ENCODE measurements around the gene ICAM5.
"Not testable (repeated sequence)": the region's sequence is repeated elsewhere in the genome, so short reads cannot be mapped to it uniquely, and the experiment has no call there.

The ICAM5 gene

DNA sequence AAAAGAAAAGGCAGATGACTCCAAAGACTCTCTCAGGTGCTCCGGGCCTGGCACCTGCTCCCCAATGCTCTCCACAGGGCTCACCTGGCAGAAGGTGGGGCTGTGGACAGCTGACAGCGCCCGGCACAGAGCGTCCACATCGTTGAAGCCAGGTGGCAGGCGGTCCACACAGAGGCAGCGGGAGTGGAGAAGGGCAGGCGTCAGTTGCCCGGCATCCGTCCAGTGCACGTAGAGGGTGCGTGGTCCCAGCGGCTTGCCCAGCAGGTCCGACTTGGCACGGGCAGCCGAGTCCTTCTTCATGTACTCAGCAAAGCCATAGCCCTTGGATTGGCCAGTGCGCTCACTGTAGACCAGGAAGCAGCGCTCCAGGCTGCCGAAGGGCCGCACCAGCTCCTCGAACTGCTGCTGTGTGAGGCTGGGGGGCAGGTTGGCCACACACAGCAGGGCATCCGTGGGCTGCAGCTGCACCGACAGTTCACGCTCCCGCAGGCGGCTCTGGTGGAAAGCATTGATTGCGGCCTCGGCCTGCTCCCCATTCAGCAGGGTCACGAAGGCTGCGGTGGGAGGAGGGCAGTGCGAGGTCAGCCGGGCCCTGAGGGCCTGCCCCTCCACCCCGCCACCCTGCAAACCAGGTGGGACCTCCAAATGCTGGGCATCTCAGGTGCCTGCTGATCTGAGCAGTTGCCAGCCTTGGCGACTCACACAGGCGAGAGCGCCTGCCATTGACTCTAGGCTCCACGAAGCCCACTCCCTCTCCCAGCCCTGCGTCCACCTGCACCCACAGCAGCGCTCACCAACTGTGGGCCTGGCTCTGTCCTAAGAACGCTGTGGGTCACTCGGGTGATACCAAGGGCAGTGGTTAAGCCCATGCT, 39.0 kb downstream of the ICAM5 start:
- Mint-ChIP-seq H3K27ac (no peak overlapping the region), H3K4me1 (ENCODE audit: low read depth) (peaks cover 13% of the 10 kb centered on the region), H3K4me3 (no peak overlapping the region), H3K9me3 (no peaks in the 10 kb centered on the region), H3K36me3 (ENCODE audit: low read depth) (peaks cover 54% of the 10 kb centered on the region), H3K27me3 (ENCODE audit: low read depth) (no peaks in the 10 kb centered on the region)
- no peak for DNase-seq (ENCODE audit: low spot score)

DNA sequence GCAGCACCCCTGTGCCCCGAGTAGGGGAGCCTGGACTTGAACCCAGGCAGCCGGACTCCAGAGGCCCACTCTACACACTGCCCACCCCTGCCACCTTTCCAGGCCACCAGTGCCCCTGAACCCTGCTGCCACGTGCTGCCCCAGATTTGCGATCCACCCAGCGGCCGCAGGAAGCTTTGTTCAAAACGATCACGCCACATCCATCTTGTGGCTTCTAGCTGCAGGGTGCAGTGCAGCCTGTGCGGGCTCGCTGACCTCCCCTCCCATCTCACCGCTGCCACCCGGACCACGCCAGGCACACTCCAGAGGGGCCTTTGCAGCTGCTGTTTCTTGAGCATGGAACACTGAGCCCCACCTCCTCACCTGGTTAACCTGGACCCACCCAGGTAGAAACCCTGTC, 39.8 kb downstream of the ICAM5 start:
- no peak overlapping the region for H3K4me3 Mint-ChIP-seq
- peaks cover 18% of the 10 kb centered on the region for H3K4me1 Mint-ChIP-seq (ENCODE audit: low read depth)
- H3K27ac Mint-ChIP-seq, result no peak overlapping the region
- no peak for DNase-seq (ENCODE audit: low spot score)
- H3K9me3 Mint-ChIP-seq, result no peaks in the 10 kb centered on the region
- H3K36me3 Mint-ChIP-seq (ENCODE audit: low read depth), result peaks cover 58% of the 10 kb centered on the region
- no peaks in the 10 kb centered on the region for H3K27me3 Mint-ChIP-seq (ENCODE audit: low read depth)

DNA sequence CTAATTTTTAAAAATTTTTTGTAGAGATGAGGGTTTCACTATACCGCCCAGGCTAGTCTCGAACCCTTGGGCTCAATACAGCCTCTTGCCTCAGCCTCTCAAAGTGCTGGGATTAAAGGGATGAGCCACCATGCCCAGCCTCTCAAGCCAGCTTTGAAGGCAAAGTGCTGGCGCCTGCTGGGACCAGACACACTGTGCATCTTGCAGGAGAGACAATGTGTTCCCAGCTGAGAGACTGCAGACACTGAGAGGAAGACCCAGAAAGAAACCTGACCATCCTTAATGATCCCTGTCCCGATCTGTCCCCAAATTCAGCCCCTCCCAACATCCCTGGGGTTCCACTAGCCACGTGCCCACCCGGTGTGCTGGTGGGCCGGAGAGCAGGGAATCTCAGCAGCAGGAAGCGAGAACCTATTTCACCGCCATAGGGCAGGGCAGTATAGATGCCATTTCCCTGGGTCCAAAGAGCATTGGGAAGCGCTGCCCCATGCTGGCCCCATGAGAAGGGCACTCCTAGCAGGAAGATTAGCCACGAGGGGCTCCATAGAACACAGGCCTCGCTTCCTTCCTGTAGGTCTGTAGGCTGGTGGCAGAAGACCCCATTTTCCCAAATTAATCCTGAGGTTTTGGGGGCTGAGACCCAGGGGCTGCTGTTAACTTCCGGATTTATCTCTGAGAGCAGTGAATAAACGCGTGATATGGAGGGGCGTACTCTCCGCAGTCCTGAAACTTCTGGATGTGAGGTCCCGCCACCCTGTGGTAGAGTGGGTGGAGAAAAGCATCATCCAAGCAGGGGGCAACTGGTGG, 42.6 kb downstream of the ICAM5 start:
- Mint-ChIP-seq H3K27me3 (ENCODE audit: low read depth) (no peaks in the 10 kb centered on the region), H3K4me3 (peak overlapping the region; percentile 97), H3K36me3 (ENCODE audit: low read depth) (peaks cover 62% of the 10 kb centered on the region), H3K4me1 (ENCODE audit: low read depth) (peaks cover 18% of the 10 kb centered on the region), H3K9me3 (no peaks in the 10 kb centered on the region), H3K27ac (peak overlapping the region; percentile 94)
- no peak for DNase-seq (ENCODE audit: low spot score)

DNA sequence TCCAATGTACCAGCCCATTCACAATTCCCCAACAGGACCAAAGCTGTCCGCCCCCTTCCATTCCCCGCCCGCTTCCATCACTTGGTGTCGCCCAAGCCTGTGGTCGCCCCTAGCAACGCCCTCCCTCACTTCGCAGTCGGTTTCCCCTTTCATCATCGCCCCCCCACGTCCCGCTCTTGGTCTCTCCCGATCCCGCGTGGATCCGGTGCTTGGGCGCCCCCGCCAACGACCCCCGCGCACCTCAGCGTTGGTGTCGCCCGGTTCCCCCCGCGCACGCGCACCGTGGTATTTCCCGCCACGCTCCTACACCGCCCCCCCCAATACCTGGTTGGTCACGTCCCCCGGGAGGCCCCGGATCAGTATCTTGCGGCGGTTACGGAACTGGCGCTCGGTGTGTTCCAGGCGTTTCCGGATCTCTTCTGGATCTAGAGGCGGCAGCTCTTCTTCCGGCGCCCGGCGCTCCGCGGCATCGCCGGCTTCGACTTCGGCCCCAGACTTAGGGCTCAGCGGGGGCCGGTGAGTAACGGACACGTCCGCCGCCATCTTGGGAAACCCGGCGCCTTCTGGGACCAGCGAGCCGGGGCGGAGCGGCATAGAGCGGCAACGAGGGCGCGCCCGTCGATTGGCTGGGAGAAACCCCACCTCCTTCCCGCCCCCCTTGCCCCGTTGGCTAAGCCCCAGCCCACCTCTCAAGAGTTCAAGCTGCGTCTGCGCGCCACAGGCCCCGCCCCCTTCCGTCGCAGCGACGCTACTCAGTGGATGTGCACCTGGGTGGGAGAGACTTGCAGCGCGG, 43.4 kb downstream of the ICAM5 start, which contains the start of gene RAVER1:
Gene RAVER1, minus strand, starts transcription at position 565 of the 793 bp plus-strand sequence. Its CDS starts 22 bp downstream, at position 543.
- Mint-ChIP-seq H3K27ac (peak within 1 kb of the TSS; percentile 94), H3K4me3 (peak within 1 kb of the TSS; percentile 97), H3K4me1 (ENCODE audit: low read depth) (peaks cover 18% of the 10 kb centered on the region), H3K36me3 (ENCODE audit: low read depth) (peaks cover 56% of the 10 kb centered on the region), H3K9me3 (no peaks in the 10 kb centered on the region), H3K27me3 (ENCODE audit: low read depth) (no peaks in the 10 kb centered on the region)
- DNase-seq (ENCODE audit: low spot score), result peak; percentile 95

DNA sequence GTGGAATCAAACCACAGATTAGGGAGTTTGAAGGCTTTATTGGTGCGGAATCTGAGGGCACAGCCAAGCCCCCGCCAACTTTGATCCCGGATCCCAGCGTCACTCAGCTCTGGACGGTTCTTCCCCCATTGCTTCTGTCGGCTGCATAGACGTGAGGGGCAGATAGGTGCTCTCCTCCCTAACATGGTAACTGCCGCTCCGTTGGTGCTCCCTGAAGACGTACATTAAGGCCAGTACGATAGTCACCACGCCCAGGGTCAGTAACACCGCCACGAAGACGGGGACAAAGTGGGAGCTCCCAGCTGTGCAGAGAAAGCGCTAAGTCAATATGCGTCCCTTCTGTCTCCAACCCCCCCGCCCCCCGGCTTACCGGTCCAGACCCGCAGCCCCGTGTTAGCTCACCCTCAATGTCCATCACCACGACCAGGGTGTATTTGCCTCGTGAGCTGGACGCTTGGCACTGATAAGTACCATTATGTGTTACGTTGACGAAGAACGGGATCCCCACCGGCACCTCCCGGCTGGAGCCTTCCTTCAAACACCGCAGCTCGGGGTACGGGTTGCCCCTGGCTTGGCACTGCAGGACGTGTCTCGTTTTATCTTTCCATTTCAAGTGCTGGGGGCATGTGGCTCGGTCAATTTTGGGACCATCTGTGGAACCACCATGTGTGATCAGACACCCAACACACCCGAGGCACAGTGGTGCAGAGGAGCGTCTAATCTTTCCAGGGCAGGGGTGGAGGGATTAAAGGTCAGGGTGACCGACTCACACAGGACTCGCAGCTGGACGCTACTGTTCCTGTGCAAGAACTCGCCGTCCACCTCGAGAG, 44.2 kb downstream of the ICAM5 start:
- Mint-ChIP-seq H3K4me1 (ENCODE audit: low read depth) (peaks cover 24% of the 10 kb centered on the region), H3K9me3 (no peaks in the 10 kb centered on the region), H3K27me3 (ENCODE audit: low read depth) (no peaks in the 10 kb centered on the region), H3K27ac (peak overlapping the region; percentile 94), H3K4me3 (peak overlapping the region; percentile 97), H3K36me3 (ENCODE audit: low read depth) (peaks cover 55% of the 10 kb centered on the region)
- DNase-seq (ENCODE audit: low spot score), result no peak

GRCh38 chr19:10334588-10335351, 45.0 kb downstream of the ICAM5 start:
- Mint-ChIP-seq H3K27ac (no peak overlapping the region), H3K4me1 (ENCODE audit: low read depth) (peaks cover 27% of the 10 kb centered on the region), H3K27me3 (ENCODE audit: low read depth) (no peaks in the 10 kb centered on the region), H3K36me3 (ENCODE audit: low read depth) (peaks cover 52% of the 10 kb centered on the region), H3K9me3 (no peaks in the 10 kb centered on the region), H3K4me3 (peak overlapping the region; percentile 97)
- peak; percentile 27 for DNase-seq (ENCODE audit: low spot score)

- Mint-ChIP-seq H3K4me1 (ENCODE audit: low read depth) (peaks cover 30% of the 10 kb centered on the region), H3K4me3 (no peak overlapping the region), H3K9me3 (no peaks in the 10 kb centered on the region), H3K27me3 (ENCODE audit: low read depth) (no peaks in the 10 kb centered on the region), H3K36me3 (ENCODE audit: low read depth) (peaks cover 45% of the 10 kb centered on the region), H3K27ac (no peak overlapping the region)
- no peak for DNase-seq (ENCODE audit: low spot score)
Observed at GRCh38 chr19:10335352-10335985, 45.7 kb downstream of the ICAM5 start.

GRCh38 chr19:10336725-10337124, 47.0 kb downstream of the ICAM5 start:
- not testable (repeated sequence) for H3K9me3 Mint-ChIP-seq; H3K27ac Mint-ChIP-seq; H3K27me3 Mint-ChIP-seq (ENCODE audit: low read depth); DNase-seq (ENCODE audit: low spot score); H3K4me3 Mint-ChIP-seq
- Mint-ChIP-seq H3K4me1 (ENCODE audit: low read depth) (peaks cover 33% of the 10 kb centered on the region), H3K36me3 (ENCODE audit: low read depth) (peaks cover 39% of the 10 kb centered on the region)

GRCh38 chr19:10338940-10339339, 49.2 kb downstream of the ICAM5 start:
- peaks cover 23% of the 10 kb centered on the region for H3K36me3 Mint-ChIP-seq (ENCODE audit: low read depth)
- H3K27ac Mint-ChIP-seq, result peak overlapping the region; percentile 90
- peak overlapping the region; percentile 96 for H3K4me3 Mint-ChIP-seq
- DNase-seq (ENCODE audit: low spot score), result no peak
- no peaks in the 10 kb centered on the region for H3K27me3 Mint-ChIP-seq (ENCODE audit: low read depth)
- peaks cover 19% of the 10 kb centered on the region for H3K4me1 Mint-ChIP-seq (ENCODE audit: low read depth)
- no peaks in the 10 kb centered on the region for H3K9me3 Mint-ChIP-seq

DNA sequence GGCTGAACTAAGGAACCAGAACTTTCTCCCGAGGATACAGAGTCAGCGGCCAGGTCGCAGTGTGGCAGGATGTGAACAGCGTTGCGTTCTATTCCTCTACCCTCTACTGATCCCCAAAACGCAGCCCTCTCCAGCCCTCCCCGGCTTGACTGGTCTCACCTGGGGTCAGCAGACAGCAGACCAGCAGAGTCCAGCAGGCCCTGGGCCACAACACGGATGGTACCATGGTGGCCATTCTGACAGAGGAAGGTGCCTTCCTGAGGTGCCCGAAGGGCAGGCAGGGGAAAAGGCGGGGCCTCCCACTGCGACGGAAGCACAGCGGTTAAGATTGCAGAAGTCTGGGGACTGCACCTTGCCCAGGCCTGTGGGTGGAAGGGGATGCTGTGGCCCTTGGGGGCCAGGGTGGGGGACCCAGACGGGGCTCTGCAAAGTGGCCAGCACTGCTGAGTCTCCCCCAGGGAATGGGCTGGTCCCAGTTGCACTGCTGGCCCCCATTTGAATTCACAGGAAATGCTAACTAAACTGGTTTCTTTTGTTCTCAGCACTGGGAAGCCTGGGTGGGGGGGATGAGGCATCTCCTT, 49.7 kb downstream of the ICAM5 start, which contains the start of gene ICAM3:
Gene ICAM3, minus strand, starts transcription at position 245 of the 581 bp plus-strand sequence. Its CDS starts 10 bp downstream, at position 235.
- Mint-ChIP-seq H3K4me3 (peak within 1 kb of the TSS; percentile 96), H3K9me3 (no peaks in the 10 kb centered on the region), H3K27ac (peak within 1 kb of the TSS; percentile 90), H3K36me3 (ENCODE audit: low read depth) (peaks cover 18% of the 10 kb centered on the region), H3K4me1 (ENCODE audit: low read depth) (peaks cover 16% of the 10 kb centered on the region), H3K27me3 (ENCODE audit: low read depth) (no peaks in the 10 kb centered on the region)
- DNase-seq (ENCODE audit: low spot score), result peak; percentile 67

- Mint-ChIP-seq H3K4me3 (peak overlapping the region; percentile 96), H3K9me3 (no peaks in the 10 kb centered on the region), H3K27me3 (ENCODE audit: low read depth) (no peaks in the 10 kb centered on the region), H3K36me3 (ENCODE audit: low read depth) (peaks cover 14% of the 10 kb centered on the region), H3K4me1 (ENCODE audit: low read depth) (peaks cover 16% of the 10 kb centered on the region), H3K27ac (peak overlapping the region; percentile 90)
- DNase-seq (ENCODE audit: low spot score), result no peak
Observed at GRCh38 chr19:10339977-10340376, 50.2 kb downstream of the ICAM5 start.

- no peak overlapping the region for H3K4me3 Mint-ChIP-seq
- DNase-seq (ENCODE audit: low spot score), result no peak
- H3K27ac Mint-ChIP-seq, result no peak overlapping the region
- H3K4me1 Mint-ChIP-seq (ENCODE audit: low read depth), result peaks cover 13% of the 10 kb centered on the region
- H3K27me3 Mint-ChIP-seq (ENCODE audit: low read depth), result no peaks in the 10 kb centered on the region
- H3K36me3 Mint-ChIP-seq (ENCODE audit: low read depth), result peaks cover 1% of the 10 kb centered on the region
- H3K9me3 Mint-ChIP-seq, result no peaks in the 10 kb centered on the region
Observed at GRCh38 chr19:10343495-10343894, 53.7 kb downstream of the ICAM5 start.

All from T-helper 2 cell treated with Interferon-gamma antibody and Interleukin-4, amounts not matched to agents 5 μg/mL and 100 μg/mL, for 36 hours (primary cell).